Neural cell (in vitro differentiated cells): Measurements from ENCODE around the gene CPNE4. TPM values are rescaled to one million over a fixed set of nuclear protein-coding genes. Genes with fewer than 3 reads are reported as not detected.

ENCODE experiments used
- H2AFZ ChIP-seq: fragments of 200-600, 300-800 bp; sonication (generic), shearing (Covaris generic); 2 replicates; pipeline ENCODE4 v1.6.0; 2014; ENCODE audit warnings: low read depth, mild to moderate bottlenecking, antibody characterized with exemption, low read length, moderate library complexity
- H3F3A ChIP-seq: fragments of 200-600 bp; shearing (Covaris generic); 2 replicates; pipeline ENCODE4 v1.6.1; 2016; ENCODE audit warnings: mild to moderate bottlenecking, moderate library complexity, mixed read lengths, antibody characterized with exemption, low read length; ENCODE audit not compliant: insufficient read depth, poor library complexity, severe bottlenecking
- H3K27ac ChIP-seq: fragments of 200-600, 300-800 bp; sonication (generic), shearing (Covaris generic); 2 replicates; pipeline ENCODE4 v1.5.1; 2014; ENCODE audit warnings: mild to moderate bottlenecking, low read length, moderate library complexity
- H3K27me3 ChIP-seq: fragments of 300-800, 200-600 bp; sonication (generic), shearing (Covaris generic); 2 replicates; pipeline ENCODE4 v1.6.0; 2014; ENCODE audit warnings: mild to moderate bottlenecking, low read depth, low read length, moderate library complexity; ENCODE audit not compliant: insufficient read depth
- H3K36me3 ChIP-seq: fragments of 300-800, 200-600 bp; sonication (generic), shearing (Covaris generic); 2 replicates; pipeline ENCODE4 v1.5.1; 2014; ENCODE audit warnings: mild to moderate bottlenecking, antibody characterized with exemption, low read length, moderate library complexity; ENCODE audit not compliant: insufficient read depth
- H3K4me2 ChIP-seq: fragments of 300-800, 200-600 bp; sonication (generic), shearing (Covaris generic); 2 replicates; pipeline ENCODE4 v1.6.0; 2014; ENCODE audit warnings: mild to moderate bottlenecking, low read length
- H3K4me3 ChIP-seq: fragments of 300-800, 200-600 bp; sonication (generic), shearing (Covaris generic); 2 replicates; pipeline ENCODE4 v1.5.1; 2014; ENCODE audit warnings: mild to moderate bottlenecking, low read length, moderate library complexity
- H3K79me2 ChIP-seq: fragments of 200-600 bp; shearing (Covaris generic); replicated peaks from 2 replicates; pipeline ENCODE4 v1.6.0; 2014; ENCODE audit warnings: mild to moderate bottlenecking, low read length, moderate library complexity; ENCODE audit not compliant: insufficient read depth
- H3K9ac ChIP-seq: fragments of 300-800, 200-600 bp; sonication (generic), shearing (Covaris generic); 2 replicates; pipeline ENCODE4 v1.6.1; 2016; ENCODE audit warnings: mild to moderate bottlenecking, low read length, mixed read lengths
- H3K9me2 ChIP-seq: fragments of 200-600 bp; shearing (Covaris generic); 2 replicates; pipeline ENCODE4 v1.6.1; 2016; ENCODE audit warnings: mild to moderate bottlenecking, low read length, mixed read lengths; ENCODE audit not compliant: insufficient read depth
- H3K9me3 ChIP-seq: fragments of 200-600, 300-800 bp; sonication (generic), shearing (Covaris generic); 2 replicates; pipeline ENCODE4 v1.6.1; 2016; ENCODE audit warnings: mild to moderate bottlenecking, mixed run types, low read length, moderate library complexity, mixed read lengths
- H4K20me1 ChIP-seq: fragments of 200-600 bp; shearing (Covaris generic); 2 replicates; pipeline ENCODE4 v1.6.1; 2016; ENCODE audit warnings: mild to moderate bottlenecking, mixed run types; ENCODE audit not compliant: insufficient read depth
- CTCF ChIP-seq: fragments of 450-650 bp; IDR thresholded peaks from 2 replicates; pipeline ENCODE4 v1.5.1; 2014; ENCODE audit warnings: antibody characterized with exemption, mild to moderate bottlenecking, moderate library complexity; ENCODE audit not compliant: poor library complexity, severe bottlenecking
- EP300 ChIP-seq: fragments of 450-650 bp; conservative IDR thresholded peaks from 2 replicates; pipeline ENCODE4 v1.6.1; 2014; ENCODE audit warnings: antibody characterized with exemption, mild to moderate bottlenecking, moderate library complexity; ENCODE audit not compliant: poor library complexity, severe bottlenecking
- EZH2 ChIP-seq: fragments of 200-600, 300-800 bp; shearing (Covaris generic), sonication (generic); IDR thresholded peaks from 2 replicates; pipeline ENCODE4 v1.6.1; 2014; ENCODE audit warnings: antibody characterized with exemption, low read length, borderline replicate concordance, mild to moderate bottlenecking; ENCODE audit not compliant: insufficient read depth, poor library complexity, severe bottlenecking
- MXI1 ChIP-seq: fragments of 450-650 bp; conservative IDR thresholded peaks from 2 replicates; pipeline ENCODE4 v1.6.1; 2014; ENCODE audit warnings: antibody characterized with exemption, mild to moderate bottlenecking; ENCODE audit not compliant: poor library complexity, severe bottlenecking
- POLR2AphosphoS5 ChIP-seq: IDR thresholded peaks from 2 replicates; pipeline ENCODE4 v1.6.1; 2012
- RAD21 ChIP-seq: fragments of 450-650 bp; conservative IDR thresholded peaks from 2 replicates; pipeline ENCODE4 v1.6.1; 2014; ENCODE audit warnings: antibody characterized with exemption, mild to moderate bottlenecking, moderate library complexity
- REST ChIP-seq: IDR thresholded peaks from 2 replicates; pipeline ENCODE4 v1.6.1; 2012; ENCODE audit warnings: borderline replicate concordance
- SMC3 ChIP-seq: fragments of 450-650 bp; conservative IDR thresholded peaks from 2 replicates; pipeline ENCODE4 v1.6.1; 2014; ENCODE audit warnings: antibody characterized with exemption, mild to moderate bottlenecking, moderate library complexity; ENCODE audit not compliant: poor library complexity
- TAF1 ChIP-seq: IDR thresholded peaks from 2 replicates; pipeline ENCODE4 v1.6.1; 2012; ENCODE audit warnings: low read depth
- polyA plus RNA-seq: library from polyadenylated mRNA; depleted of rRNA; stranded (reverse); fragments of >200 nt; gene quantifications from 2 replicates; pipeline ENCODE4 v1.2.3, GENCODE V29; 2014

Gene CPNE4
- polyA plus RNA-seq, 1 donor from 2014 or later = 0.59 TPM

- Histone ChIP-seq H3K4me2 (no peak overlapping the region), H3K27ac (no peak overlapping the region), H3K9ac (no peak overlapping the region), H3K9me2 (no peaks in the 10 kb centered on the region), H2AFZ (no peak overlapping the region), H3K4me3 (no peak overlapping the region), H3F3A (no peaks in the 10 kb centered on the region), H3K36me3 (no peaks in the 10 kb centered on the region), H3K27me3 (no peaks in the 10 kb centered on the region), H3K9me3 (no peaks in the 10 kb centered on the region), H3K79me2 (no peaks in the 10 kb centered on the region), H4K20me1 (no peaks in the 10 kb centered on the region)
- TF ChIP-seq EZH2 = no peak
- TF ChIP-seq RAD21 = no peak
- no peak for TF ChIP-seq REST
- no peak for TF ChIP-seq TAF1
- no peak for TF ChIP-seq CTCF
- no peak for TF ChIP-seq EP300
- TF ChIP-seq MXI1 = no peak
- TF ChIP-seq POLR2AphosphoS5 = no peak
- TF ChIP-seq SMC3 = no peak
Measured at GRCh38 chr3:131636266-131636775, 398.5 kb downstream of the CPNE4 start.

- Histone ChIP-seq H3K27me3 (no peaks in the 10 kb centered on the region), H2AFZ (no peak overlapping the region), H3F3A (no peaks in the 10 kb centered on the region), H3K27ac (no peak overlapping the region), H3K4me2 (no peak overlapping the region), H3K79me2 (no peaks in the 10 kb centered on the region), H3K4me3 (no peak overlapping the region), H3K9ac (no peak overlapping the region), H3K9me2 (no peaks in the 10 kb centered on the region), H3K9me3 (no peaks in the 10 kb centered on the region), H4K20me1 (no peaks in the 10 kb centered on the region), H3K36me3 (no peaks in the 10 kb centered on the region)
- TF ChIP-seq EZH2 (no peak), TAF1 (no peak), SMC3 (no peak), MXI1 (no peak), REST (no peak), POLR2AphosphoS5 (no peak), RAD21 (no peak), EP300 (no peak), CTCF (no peak)
Measured at GRCh38 chr3:131630807-131631206, 404.0 kb downstream of the CPNE4 start.
